Measurements from ENCODE around the gene PFKP. TPM values are rescaled to one million over a fixed set of nuclear protein-coding genes. Genes with fewer than 3 reads are reported as not detected.

Gene PFKP
- 24.2 TPM for total RNA-seq (ENCODE audit: unreplicated experiment)
- long read RNA-seq, transcript PFKP-203 (22 exons, 2,654 nt) = major isoform, 7 of 14 reads
- long read RNA-seq, partial matches to known transcripts = 2 of 14 reads
- long read RNA-seq, other reads (novel, unspliced or antisense) = 5 of 14 reads

DNA sequence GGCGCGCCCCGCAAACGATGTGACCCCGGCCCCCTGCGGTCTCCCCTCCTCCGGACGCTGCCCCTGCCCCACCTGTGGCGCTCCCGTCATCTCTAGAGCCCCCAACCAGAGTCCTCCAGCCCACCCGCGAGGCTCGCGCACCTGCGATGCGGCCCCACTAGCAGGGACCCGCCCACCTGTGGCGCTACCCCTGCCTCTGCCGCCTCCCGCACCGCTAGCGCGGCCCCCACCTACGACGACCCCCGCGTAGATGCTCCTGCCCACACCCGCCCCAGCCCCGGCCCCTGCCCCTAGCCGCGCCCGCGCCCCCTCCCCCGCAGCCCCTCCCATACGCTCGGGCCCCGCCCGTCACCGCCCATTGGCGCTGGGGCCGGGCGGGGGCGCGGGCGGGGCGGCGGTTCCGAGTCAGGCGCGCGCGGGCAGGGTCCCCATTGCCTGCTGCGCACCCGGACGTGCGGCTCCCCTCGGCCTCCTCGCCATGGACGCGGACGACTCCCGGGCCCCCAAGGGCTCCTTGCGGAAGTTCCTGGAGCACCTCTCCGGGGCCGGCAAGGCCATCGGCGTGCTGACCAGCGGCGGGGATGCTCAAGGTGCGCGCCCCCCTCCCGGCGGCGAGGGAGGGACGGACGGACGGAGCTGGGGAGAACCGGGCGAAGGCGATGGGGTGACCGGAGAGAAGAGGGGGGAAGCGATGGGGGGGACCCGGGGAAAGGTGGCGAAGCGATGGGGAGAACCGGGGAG is at the start of gene PFKP:
PFKP (plus strand) TSS at position 431 of the 741 bp plus-strand sequence; CDS start at position 479, 48 bp downstream.
- H3K4me1 Mint-ChIP-seq (ENCODE audit: low read depth, unreplicated experiment) = no peaks in the 10 kb centered on the region
- peak; percentile 49 for DNase-seq
- H3K9me3 Mint-ChIP-seq (ENCODE audit: unreplicated experiment) = peaks cover 4% of the 10 kb centered on the region
- no peak within 1 kb of the TSS for H3K27ac Mint-ChIP-seq (ENCODE audit: unreplicated experiment)
- H3K27me3 Mint-ChIP-seq (ENCODE audit: unreplicated experiment) = peaks cover 15% of the 10 kb centered on the region
- TF ChIP-seq, protein P1, sequence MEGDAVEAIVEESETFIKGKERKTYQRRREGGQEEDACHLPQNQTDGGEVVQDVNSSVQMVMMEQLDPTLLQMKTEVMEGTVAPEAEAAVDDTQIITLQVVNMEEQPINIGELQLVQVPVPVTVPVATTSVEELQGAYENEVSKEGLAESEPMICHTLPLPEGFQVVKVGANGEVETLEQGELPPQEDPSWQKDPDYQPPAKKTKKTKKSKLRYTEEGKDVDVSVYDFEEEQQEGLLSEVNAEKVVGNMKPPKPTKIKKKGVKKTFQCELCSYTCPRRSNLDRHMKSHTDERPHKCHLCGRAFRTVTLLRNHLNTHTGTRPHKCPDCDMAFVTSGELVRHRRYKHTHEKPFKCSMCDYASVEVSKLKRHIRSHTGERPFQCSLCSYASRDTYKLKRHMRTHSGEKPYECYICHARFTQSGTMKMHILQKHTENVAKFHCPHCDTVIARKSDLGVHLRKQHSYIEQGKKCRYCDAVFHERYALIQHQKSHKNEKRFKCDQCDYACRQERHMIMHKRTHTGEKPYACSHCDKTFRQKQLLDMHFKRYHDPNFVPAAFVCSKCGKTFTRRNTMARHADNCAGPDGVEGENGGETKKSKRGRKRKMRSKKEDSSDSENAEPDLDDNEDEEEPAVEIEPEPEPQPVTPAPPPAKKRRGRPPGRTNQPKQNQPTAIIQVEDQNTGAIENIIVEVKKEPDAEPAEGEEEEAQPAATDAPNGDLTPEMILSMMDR (IDR thresholded peaks at IDR 0.05; ENCODE audit: partially characterized antibody, unreplicated experiment) = no peak
- peak within 1 kb of the TSS; percentile 87 for H3K4me3 Mint-ChIP-seq (ENCODE audit: unreplicated experiment)
- H3K36me3 Mint-ChIP-seq (ENCODE audit: unreplicated experiment) = no peaks in the 10 kb centered on the region

DNA sequence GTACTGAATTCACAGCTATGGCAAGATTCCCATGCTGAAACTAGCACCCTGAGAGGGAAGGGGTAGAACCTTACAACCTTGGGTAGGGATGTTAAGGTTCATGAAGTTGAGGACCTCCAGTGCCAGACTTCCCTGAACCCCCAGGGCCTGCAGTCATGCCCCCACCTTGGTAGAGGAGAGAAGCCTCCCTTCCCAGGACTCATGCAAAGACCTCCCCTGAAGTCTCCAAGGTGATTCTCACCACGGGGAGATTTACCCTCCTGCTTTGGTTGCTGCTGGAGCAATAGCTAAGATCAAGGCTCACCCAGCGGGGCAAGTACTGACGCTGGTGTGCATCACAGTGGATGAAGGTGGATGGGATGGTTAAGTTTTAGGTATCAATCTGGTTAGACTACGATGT is 49.1 kb upstream of the PFKP start:
- H3K27me3 Mint-ChIP-seq (ENCODE audit: unreplicated experiment) = peaks cover 2% of the 10 kb centered on the region
- H3K9me3 Mint-ChIP-seq (ENCODE audit: unreplicated experiment) = peaks cover 3% of the 10 kb centered on the region
- H3K27ac Mint-ChIP-seq (ENCODE audit: unreplicated experiment) = no peak overlapping the region
- no peak overlapping the region for H3K4me3 Mint-ChIP-seq (ENCODE audit: unreplicated experiment)
- peaks cover 22% of the 10 kb centered on the region for H3K36me3 Mint-ChIP-seq (ENCODE audit: unreplicated experiment)
- H3K4me1 Mint-ChIP-seq (ENCODE audit: low read depth, unreplicated experiment) = peaks cover 3% of the 10 kb centered on the region
- no peak for DNase-seq
- TF ChIP-seq, protein P1 (IDR thresholded peaks at IDR 0.05; ENCODE audit: partially characterized antibody, unreplicated experiment) = no peak

DNA sequence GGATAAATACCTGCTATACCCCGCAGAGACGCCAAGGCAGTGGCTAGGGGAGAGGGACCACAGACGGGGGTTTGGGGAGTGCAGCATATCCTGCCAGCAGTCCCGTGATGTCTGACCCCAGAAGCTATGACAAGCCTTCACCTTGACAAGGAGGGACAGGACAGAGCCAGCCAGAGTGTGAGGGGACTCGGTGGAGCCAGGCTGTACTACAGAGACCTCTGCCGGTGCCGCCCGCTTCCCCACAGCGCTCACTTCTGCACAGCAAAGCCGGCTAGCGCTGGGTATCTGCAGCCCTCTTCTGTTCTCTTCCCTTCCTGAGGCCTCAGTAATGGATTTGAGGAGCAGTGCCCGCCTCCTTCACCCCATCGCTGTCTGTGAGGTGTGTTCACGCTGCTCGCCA is 47.0 kb upstream of the PFKP start:
- Mint-ChIP-seq H3K27ac (ENCODE audit: unreplicated experiment) (no peak overlapping the region), H3K9me3 (ENCODE audit: unreplicated experiment) (peaks cover 3% of the 10 kb centered on the region)
- DNase-seq = no peak

DNA sequence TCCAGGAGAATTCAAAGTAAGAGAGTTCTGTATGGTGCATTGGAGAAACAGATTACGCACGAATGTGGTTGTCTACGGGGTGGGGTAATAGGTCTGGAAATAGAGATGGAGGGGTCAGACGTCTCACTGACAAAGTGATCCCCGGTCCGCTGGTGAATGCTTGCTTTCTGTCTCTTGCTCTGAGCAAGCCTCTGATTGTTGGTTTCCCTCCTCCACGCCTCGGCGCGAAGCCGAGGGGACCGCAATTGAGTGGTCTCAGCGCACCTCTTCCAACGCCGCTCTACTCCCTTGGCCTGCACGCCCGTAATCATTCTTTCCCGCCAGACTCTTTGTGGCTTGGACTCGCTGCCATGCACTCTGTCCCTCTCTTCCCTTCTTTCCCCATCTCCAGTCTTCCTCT is 46.5 kb upstream of the PFKP start:
- TF ChIP-seq, protein P1 (IDR thresholded peaks at IDR 0.05; ENCODE audit: partially characterized antibody, unreplicated experiment) = no peak
- Mint-ChIP-seq H3K36me3 (ENCODE audit: unreplicated experiment) (peaks cover 19% of the 10 kb centered on the region), H3K27me3 (ENCODE audit: unreplicated experiment) (peaks cover 2% of the 10 kb centered on the region), H3K9me3 (ENCODE audit: unreplicated experiment) (peaks cover 3% of the 10 kb centered on the region), H3K27ac (ENCODE audit: unreplicated experiment) (no peak overlapping the region), H3K4me3 (ENCODE audit: unreplicated experiment) (no peak overlapping the region), H3K4me1 (ENCODE audit: low read depth, unreplicated experiment) (no peaks in the 10 kb centered on the region)
- no peak for DNase-seq

More for the DNA sequence above, 47.0 kb upstream of the PFKP start:
- peaks cover 2% of the 10 kb centered on the region for H3K27me3 Mint-ChIP-seq (ENCODE audit: unreplicated experiment)
- TF ChIP-seq, protein P1 (IDR thresholded peaks at IDR 0.05; ENCODE audit: partially characterized antibody, unreplicated experiment) = no peak
- no peak overlapping the region for H3K4me3 Mint-ChIP-seq (ENCODE audit: unreplicated experiment)
- peaks cover 1% of the 10 kb centered on the region for H3K4me1 Mint-ChIP-seq (ENCODE audit: low read depth, unreplicated experiment)
- peaks cover 19% of the 10 kb centered on the region for H3K36me3 Mint-ChIP-seq (ENCODE audit: unreplicated experiment)

DNA sequence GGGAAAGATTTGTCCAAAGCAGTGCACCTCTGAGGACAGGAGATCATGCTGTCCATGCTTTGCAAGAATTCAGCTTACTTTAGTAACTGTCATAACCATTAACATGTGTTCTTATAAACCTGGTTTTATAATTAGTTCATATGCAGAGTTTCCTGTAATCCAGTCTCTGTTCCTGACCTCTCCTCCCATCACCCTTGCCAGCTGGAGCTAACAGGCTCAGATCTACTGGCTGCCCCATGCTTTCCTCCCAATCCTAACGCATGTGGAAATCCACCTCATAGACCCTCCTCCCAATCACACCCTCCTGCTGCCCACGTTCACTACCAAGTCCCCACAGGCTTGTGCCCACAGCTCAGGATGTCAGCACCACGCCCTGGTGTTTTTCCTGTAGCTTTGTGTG is 45.3 kb upstream of the PFKP start:
- DNase-seq = no peak
- H3K27ac Mint-ChIP-seq (ENCODE audit: unreplicated experiment) = no peak overlapping the region
- H3K9me3 Mint-ChIP-seq (ENCODE audit: unreplicated experiment) = peaks cover 3% of the 10 kb centered on the region
- peaks cover 2% of the 10 kb centered on the region for H3K27me3 Mint-ChIP-seq (ENCODE audit: unreplicated experiment)
- no peaks in the 10 kb centered on the region for H3K4me1 Mint-ChIP-seq (ENCODE audit: low read depth, unreplicated experiment)
- TF ChIP-seq, protein P1 (IDR thresholded peaks at IDR 0.05; ENCODE audit: partially characterized antibody, unreplicated experiment) = no peak
- H3K36me3 Mint-ChIP-seq (ENCODE audit: unreplicated experiment) = peaks cover 19% of the 10 kb centered on the region
- no peak overlapping the region for H3K4me3 Mint-ChIP-seq (ENCODE audit: unreplicated experiment)

All from glutamatergic neuron (in vitro differentiated cells).